HG03469 (cell line): ENCODE data around the gene TAAR1.
"Not testable (repeated sequence)": the region's sequence is repeated elsewhere in the genome, so short reads cannot be mapped to it uniquely, and the experiment has no call there.

ENCODE experiments used
- ATAC-seq: cut with Tn5 transposase; IDR thresholded peaks from one replicate; pipeline ENCODE4 v1.9.1; 2021; ENCODE audit warnings: mild to moderate bottlenecking, moderate library complexity, moderate number of reproducible peaks; ENCODE audit not compliant: unreplicated experiment

TAAR1 gene, protein sequence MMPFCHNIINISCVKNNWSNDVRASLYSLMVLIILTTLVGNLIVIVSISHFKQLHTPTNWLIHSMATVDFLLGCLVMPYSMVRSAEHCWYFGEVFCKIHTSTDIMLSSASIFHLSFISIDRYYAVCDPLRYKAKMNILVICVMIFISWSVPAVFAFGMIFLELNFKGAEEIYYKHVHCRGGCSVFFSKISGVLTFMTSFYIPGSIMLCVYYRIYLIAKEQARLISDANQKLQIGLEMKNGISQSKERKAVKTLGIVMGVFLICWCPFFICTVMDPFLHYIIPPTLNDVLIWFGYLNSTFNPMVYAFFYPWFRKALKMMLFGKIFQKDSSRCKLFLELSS

GRCh38 chr6:132659082-132659481, at the start of gene TAAR1:
TSS of gene TAAR1 (minus strand) at chr6:132659182. CDS start at chr6:132646003, 13,179 bp downstream.
- no peak for ATAC-seq

- ATAC-seq = no peak
Observed at GRCh38 chr6:132708771-132709170, 49.8 kb upstream of the TAAR1 start.

DNA sequence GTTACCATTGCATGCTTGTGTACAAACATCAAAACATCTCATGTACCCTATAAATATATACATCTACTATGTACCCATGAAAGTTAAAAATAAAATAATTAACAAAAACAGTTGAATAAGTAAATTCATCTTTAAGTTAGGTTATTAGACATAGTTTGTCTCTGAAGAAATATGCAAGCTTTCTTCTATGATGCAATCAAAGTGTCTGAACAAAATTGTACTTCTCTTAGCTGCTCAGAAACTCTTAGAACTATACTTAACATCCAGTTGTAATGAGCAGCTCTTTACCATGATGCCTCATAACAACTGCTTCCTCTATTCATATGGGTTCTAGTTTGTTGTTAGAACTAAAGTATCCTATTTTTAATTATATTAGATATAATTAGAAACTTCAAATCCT, 49.0 kb upstream of the TAAR1 start:
- no peak for ATAC-seq

DNA sequence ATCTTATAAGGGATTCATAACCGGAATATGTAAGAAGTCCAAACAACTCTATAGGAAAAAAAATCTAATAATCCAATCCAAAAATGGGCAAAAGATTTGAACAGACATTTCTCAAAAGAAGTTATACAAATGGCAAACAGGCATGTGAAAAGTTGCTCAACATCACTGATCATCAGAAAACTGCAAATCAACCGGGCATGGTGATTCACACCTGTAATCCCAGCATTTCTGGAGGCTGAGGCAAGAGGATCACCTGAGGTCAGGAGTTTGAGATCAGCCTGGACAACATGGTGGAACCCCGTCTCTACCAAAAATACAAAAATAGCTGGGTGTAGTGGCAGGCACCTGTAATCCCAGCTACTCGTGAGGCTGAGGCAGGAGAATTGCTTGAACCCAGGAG, 47.8 kb upstream of the TAAR1 start:
- not testable (repeated sequence) for ATAC-seq

- no peak for ATAC-seq
Observed at GRCh38 chr6:132703936-132704335, 45.0 kb upstream of the TAAR1 start.

GRCh38 chr6:132698608-132699007, 39.6 kb upstream of the TAAR1 start:
- ATAC-seq = peak; percentile 79

- ATAC-seq = no peak
Observed at GRCh38 chr6:132695773-132696172, 36.8 kb upstream of the TAAR1 start.

GRCh38 chr6:132693478-132693877, 34.5 kb upstream of the TAAR1 start:
- ATAC-seq = no peak

DNA sequence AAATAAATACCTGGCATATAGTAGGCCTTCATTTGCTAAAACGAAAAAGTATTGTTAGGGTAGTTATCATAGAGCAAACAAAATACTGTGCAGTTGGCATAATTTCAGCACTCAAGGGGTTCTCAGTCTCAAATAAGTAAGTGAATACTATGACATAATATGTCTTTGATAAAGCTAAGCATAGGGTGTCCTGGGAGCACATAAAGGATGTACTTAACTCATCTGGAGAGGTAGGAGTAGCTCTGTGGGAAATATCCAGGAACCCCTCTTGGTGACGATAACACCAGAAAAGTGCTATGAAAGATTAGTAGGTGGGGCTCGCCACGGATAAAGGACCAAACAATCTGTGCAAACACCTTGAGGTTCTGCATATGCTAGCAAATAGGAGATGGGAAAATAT, 31.7 kb upstream of the TAAR1 start:
- ATAC-seq = no peak

DNA sequence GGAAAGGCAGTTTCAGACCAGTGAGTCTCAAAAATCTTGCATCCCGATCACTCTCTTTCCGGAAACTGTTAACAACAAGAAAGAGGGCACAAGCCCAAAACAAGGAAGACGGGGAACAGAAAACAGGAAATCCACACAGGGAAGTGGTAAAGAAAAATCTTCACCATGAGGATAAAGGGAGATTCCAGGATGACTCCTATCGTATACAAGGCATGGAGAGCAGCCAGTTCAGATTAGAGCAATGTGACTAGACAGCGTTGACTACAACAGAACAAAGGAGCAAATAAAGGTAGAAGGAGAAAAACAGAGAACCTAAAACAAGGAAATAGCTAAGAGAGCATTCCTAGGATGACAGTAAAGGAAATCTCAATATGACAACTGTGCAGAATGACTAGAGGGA, 28.3 kb upstream of the TAAR1 start:
- ATAC-seq = no peak

GRCh38 chr6:132686531-132686930, 27.5 kb upstream of the TAAR1 start:
- no peak for ATAC-seq

DNA sequence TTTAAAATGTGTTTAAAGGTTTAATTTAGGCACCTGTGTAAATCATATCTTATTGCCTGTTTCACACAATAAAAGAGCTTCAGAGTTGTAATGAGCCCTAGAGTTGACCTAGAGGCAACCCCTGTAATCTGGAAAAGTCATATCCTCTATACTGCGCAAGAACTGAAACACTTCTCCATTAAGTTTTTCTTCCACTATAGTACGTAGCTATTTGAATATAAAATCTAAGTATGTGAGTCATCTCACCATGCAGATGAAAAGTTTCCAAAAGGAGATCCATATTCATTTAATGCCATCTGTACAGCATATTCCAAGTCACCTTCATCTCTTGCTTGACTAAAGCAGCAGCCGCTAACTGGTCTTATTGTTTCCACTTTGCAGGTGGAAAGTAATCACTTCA, 26.0 kb upstream of the TAAR1 start:
- ATAC-seq = no peak

DNA sequence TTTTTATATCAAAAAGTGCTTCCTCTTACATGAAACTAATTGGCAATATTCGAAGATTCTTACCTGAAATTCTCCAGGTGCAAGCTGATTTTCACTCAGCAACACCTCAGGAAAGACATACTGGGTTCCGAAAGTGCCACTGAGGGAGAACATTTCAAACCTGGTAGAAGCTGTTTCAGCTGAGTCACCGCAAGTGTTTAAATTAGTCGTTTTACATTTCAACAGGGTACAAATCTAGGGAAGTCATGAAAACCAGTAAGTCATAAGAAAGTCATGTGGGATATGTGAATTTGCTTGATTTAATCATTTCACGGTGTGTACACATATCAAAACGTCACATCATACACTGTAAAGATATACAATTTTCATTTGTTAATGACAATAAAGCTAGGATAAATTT, 25.3 kb upstream of the TAAR1 start:
- no peak for ATAC-seq

- no peak for ATAC-seq
Observed at GRCh38 chr6:132683543-132683942, 24.6 kb upstream of the TAAR1 start.

- not testable (repeated sequence) for ATAC-seq
Observed at GRCh38 chr6:132679094-132679493, 20.1 kb upstream of the TAAR1 start.

DNA sequence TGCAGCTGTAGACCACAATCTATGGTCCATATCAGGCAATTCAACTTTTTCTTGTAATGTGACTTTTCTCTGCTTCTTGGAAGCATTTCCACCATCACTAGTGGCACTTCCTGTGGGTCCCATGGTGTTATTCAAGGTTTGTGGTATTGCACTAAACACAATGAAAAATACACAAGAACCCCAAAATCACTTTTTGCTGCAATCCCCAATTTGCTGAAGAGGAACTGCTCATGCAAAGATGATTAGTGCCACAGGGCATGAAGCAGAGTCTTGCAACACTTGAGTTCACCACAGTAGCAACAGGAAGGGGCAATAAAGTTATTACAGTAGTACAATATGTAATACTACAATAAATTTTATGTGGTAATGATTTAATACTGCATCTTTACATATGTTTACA, 16.8 kb upstream of the TAAR1 start:
- ATAC-seq = no peak

GRCh38 chr6:132675002-132675401, 16.0 kb upstream of the TAAR1 start:
- ATAC-seq = no peak

DNA sequence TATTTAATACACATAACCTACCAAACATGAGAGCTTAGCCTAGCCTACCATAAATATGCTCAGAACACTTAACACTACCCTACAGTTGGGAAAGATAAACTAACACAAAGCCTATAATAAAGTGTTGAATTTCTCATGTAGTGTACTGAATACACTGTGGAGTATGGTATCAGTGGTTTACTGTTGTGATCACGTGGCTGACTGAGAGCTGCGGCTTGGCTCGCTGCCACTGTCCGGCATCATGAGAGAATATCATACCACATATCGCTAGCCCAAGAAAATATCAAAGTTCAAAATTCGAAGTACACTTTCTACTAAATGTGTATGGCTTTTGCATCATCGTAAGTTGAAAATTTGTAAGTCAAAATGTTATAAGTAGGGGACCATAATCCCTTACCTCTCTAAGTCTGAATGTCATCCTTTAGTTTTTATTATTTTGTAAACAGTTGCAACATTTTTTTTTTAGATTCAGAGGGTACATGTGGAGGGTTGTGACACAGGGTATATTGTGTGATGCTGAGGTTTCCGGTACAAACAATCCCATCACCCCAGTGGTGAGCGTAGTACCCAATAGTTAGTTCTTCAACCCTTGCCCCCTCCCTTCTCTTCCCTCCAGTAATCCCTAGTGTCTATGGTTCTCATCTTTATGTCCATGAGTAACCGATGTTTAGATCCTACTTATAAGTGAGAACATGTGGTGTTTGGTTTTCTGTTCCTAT, 14.6 kb upstream of the TAAR1 start:
- ATAC-seq = no peak

GRCh38 chr6:132671295-132671694, 12.3 kb upstream of the TAAR1 start:
- ATAC-seq = no peak

DNA sequence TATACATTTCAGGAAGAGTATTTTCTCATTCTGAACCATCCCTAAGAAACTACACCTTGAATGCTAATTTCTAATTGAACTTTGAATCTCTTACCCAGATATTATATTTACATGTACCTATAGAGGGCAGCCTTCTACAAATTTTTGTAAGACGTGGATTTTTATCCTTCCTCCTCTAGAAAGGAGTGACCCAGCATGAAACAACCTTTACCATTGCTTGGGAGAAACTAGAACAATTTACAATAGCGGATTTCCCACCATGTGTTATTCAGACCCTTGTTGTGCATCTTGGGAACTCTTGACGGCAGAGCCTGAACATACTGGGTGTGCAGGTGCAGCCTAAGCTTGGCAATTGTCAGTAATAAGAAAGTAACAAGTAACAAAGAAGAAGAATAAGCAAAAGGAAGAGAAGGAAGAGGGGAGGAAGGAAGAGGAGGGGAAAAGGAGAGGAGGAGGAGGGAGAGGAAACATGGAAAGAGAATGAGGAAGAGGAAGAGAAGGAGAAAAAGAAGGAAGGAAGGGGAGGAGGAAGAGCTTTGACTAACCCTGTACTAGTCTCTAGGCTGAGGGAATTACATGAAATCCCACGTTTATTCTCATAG, 10.8 kb upstream of the TAAR1 start:
- no peak for ATAC-seq

GRCh38 chr6:132666118-132666517, 7.1 kb upstream of the TAAR1 start:
- no peak for ATAC-seq
